ENCODE data around the gene NUP42. TPM values are rescaled to one million over a fixed set of nuclear protein-coding genes. Genes with fewer than 3 reads are reported as not detected.

NUP42 gene
- total RNA-seq, 6 experiments from 2014 or later: 13.5 to 19.9 (median 19.1) TPM

DNA sequence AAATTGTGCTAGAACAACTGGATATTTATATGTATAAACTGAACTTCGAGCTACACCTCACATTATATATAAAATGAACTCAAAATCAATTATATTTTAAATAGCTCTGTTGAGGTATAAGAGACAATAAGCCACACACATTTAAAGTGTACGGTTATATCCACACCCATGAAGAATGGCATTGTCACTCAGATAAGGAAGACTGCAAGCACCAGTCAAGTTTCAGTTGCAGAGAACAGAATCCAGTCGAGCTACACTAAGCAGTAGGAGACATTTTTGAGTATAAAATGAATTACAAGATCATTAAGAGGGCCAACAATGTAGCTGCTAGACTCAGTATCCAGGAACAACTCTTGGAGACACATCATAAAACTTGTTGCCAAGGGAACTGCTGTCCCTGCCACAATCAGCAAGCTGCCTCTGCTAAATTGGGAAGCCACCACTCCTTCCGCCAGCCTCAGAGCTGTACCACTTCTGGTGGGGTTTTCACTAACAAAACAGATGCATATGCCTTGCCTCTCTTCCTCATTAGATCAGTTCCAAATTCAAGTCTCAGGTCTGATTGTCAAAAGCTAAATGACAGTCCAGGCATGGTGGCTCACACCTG is 45.1 kb downstream of the NUP42 start:
- Mint-ChIP-seq H3K36me3 (ENCODE audit: low read depth) (no peaks in the 10 kb centered on the region), H3K27ac (no peak overlapping the region), H3K4me1 (ENCODE audit: low read depth) (no peaks in the 10 kb centered on the region), H3K4me3 (no peak overlapping the region), H3K27me3 (ENCODE audit: insufficient read depth) (peaks cover 10% of the 10 kb centered on the region; the same call in 1 of the 2 replicates), H3K9me3 (no peaks in the 10 kb centered on the region)
- no peak for DNase-seq
- TF ChIP-seq CTCF (IDR thresholded peaks at IDR 0.05): no peak

- no peak for DNase-seq
- H3K9me3 Mint-ChIP-seq: no peaks in the 10 kb centered on the region
- H3K27ac Mint-ChIP-seq: no peak overlapping the region
- no peak overlapping the region for H3K4me3 Mint-ChIP-seq
- no peaks in the 10 kb centered on the region for H3K4me1 Mint-ChIP-seq (ENCODE audit: low read depth)
- peaks cover 10% of the 10 kb centered on the region; the same call in 1 of the 2 replicates for H3K27me3 Mint-ChIP-seq (ENCODE audit: insufficient read depth)
- no peak for TF ChIP-seq CTCF (IDR thresholded peaks at IDR 0.05)
- H3K36me3 Mint-ChIP-seq (ENCODE audit: low read depth): no peaks in the 10 kb centered on the region
These were observed 46.6 kb downstream of the NUP42 start for GRCh38 chr7:23228412-23228811.

DNA sequence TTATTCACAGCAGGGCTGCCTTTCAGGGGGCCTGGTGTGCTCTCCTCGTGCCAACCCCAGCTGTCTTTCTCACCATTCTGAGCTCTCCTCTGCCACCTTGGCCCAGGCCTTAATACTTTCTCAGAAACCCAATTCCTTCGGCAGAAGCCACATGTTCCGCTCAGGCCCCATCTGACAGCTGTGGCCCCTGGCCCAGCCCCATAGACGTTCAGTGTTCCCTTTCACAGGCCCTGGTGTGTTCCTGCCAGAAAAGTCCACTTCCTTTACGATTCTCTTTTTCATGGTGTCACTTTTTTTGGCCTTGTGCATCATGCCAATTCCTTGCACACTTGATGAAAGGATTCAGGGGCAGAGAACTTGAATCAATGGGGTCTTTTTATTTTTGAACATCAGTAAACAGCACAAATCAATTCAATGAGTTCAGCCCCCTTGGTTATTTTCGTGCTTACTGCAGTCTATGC is 48.8 kb downstream of the NUP42 start:
- Mint-ChIP-seq H3K27ac (no peak overlapping the region), H3K4me1 (ENCODE audit: low read depth) (peaks cover 8% of the 10 kb centered on the region; the same call in 1 of the 2 replicates), H3K27me3 (ENCODE audit: insufficient read depth) (no peaks in the 10 kb centered on the region), H3K36me3 (ENCODE audit: low read depth) (no peaks in the 10 kb centered on the region), H3K4me3 (no peak overlapping the region), H3K9me3 (no peaks in the 10 kb centered on the region)
- DNase-seq: no peak
- no peak for TF ChIP-seq CTCF (IDR thresholded peaks at IDR 0.05)

DNA sequence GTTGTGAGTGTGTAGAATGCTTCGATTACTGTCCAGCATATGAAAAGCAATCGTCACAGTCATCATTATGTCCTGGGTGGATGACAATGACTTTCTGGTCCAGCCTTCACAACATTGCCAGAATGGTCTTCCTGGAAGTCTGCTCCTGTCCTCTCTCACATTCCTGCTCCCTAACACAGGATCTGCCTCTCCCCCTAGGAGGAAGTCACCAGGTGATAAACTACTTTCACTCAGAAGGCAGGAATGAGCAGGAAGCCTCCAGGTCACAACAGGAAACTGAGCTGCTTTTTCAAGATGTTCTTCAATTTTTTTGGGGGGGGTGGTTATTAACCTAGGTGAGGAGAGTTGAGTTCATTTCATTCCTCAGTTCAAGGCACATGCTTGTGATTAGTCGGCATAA is 51.1 kb downstream of the NUP42 start:
- no peak overlapping the region for H3K27ac Mint-ChIP-seq
- H3K36me3 Mint-ChIP-seq (ENCODE audit: low read depth): no peaks in the 10 kb centered on the region
- no peak for TF ChIP-seq CTCF (IDR thresholded peaks at IDR 0.05)
- H3K4me1 Mint-ChIP-seq (ENCODE audit: low read depth): peaks cover 8% of the 10 kb centered on the region; the same call in 1 of the 2 replicates
- no peaks in the 10 kb centered on the region for H3K27me3 Mint-ChIP-seq (ENCODE audit: insufficient read depth)
- H3K4me3 Mint-ChIP-seq: no peak overlapping the region
- no peaks in the 10 kb centered on the region for H3K9me3 Mint-ChIP-seq
- DNase-seq: no peak

GRCh38 chr7:23234569-23235296 is 52.9 kb downstream of the NUP42 start:
- no peak for DNase-seq
- Mint-ChIP-seq H3K4me3 (peak overlapping the region; percentile 62; the same call in 1 of the 2 replicates), H3K4me1 (ENCODE audit: low read depth) (peaks cover 8% of the 10 kb centered on the region; the same call in 1 of the 2 replicates), H3K36me3 (ENCODE audit: low read depth) (no peaks in the 10 kb centered on the region), H3K27ac (no peak overlapping the region; the same call in 1 of the 2 replicates), H3K9me3 (no peaks in the 10 kb centered on the region), H3K27me3 (ENCODE audit: insufficient read depth) (no peaks in the 10 kb centered on the region)
- no peak; the same call in 1 of the 2 replicates for TF ChIP-seq CTCF (IDR thresholded peaks at IDR 0.05)
